ENCODE data around the gene GTF2H1.

The GTF2H1 gene

GRCh38 chr11:18321969-18322711 lies at the start of gene GTF2H1, which contains the start of gene HPS5:
GTF2H1 (plus strand) TSS chr11:18322567; CDS start chr11:18333075, 10,508 bp downstream.
HPS5 (minus strand) TSS chr11:18322140; CDS start chr11:18317858, 4,282 bp downstream.
- Histone ChIP-seq H3K9ac (peak within 1 kb of the TSS; percentile 99), H3K4me3 (peak within 1 kb of the TSS; percentile 78), H3K9me3 (no peaks in the 10 kb centered on the region), H4K20me1 (peaks cover 25% of the 10 kb centered on the region; the same call in 1 of the 2 replicates), H3K4me1 (peaks cover 54% of the 10 kb centered on the region), H3K36me3 (peaks cover 36% of the 10 kb centered on the region), H3K27ac (peak within 1 kb of the TSS; percentile 99), H3K27me3 (no peaks in the 10 kb centered on the region), H3K4me2 (peak within 1 kb of the TSS; percentile 96)
- TF ChIP-seq Cebpa-rat (IDR thresholded peaks at IDR 0.05) = no peak

- Histone ChIP-seq H3K36me3 (peaks cover 63% of the 10 kb centered on the region), H3K9me3 (peaks cover 7% of the 10 kb centered on the region), H3K27me3 (no peaks in the 10 kb centered on the region), H3K4me1 (no peaks in the 10 kb centered on the region), H4K20me1 (no peaks in the 10 kb centered on the region), H3K4me3 (no peak overlapping the region), H3K4me2 (no peak overlapping the region), H3K9ac (no peak overlapping the region), H3K27ac (no peak overlapping the region)
- TF ChIP-seq Cebpa-rat (IDR thresholded peaks at IDR 0.05) = no peak
These were observed 44.6 kb upstream of the GTF2H1 start for GRCh38 chr11:18277565-18278271.

GRCh38 chr11:18280438-18281045 lies 41.8 kb upstream of the GTF2H1 start:
- Histone ChIP-seq H3K4me1 (no peaks in the 10 kb centered on the region), H3K4me2 (no peak overlapping the region), H4K20me1 (no peaks in the 10 kb centered on the region), H3K9me3 (peaks cover 7% of the 10 kb centered on the region), H3K4me3 (no peak overlapping the region), H3K27me3 (no peaks in the 10 kb centered on the region), H3K9ac (no peak overlapping the region), H3K27ac (no peak overlapping the region), H3K36me3 (peaks cover 90% of the 10 kb centered on the region)
- no peak for TF ChIP-seq Cebpa-rat (IDR thresholded peaks at IDR 0.05)

DNA sequence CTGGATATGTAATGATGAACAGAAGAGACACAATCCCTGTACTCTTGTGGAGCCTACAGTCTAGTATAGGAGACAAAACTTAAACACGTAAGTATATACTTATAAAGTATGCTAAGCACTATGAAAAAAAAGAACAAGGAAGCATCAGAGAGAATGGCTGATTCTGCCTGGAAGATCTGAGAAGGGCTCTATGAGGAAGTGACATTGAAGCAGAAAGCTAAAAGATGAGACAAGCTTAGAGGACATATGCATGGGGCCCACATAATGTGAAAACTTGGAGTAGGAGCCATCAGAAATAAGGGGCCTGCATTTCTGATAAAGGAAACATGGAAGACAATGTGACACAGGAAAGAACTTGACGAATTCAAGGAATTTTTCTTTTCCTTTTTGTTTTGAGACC lies 39.7 kb upstream of the GTF2H1 start:
- no peaks in the 10 kb centered on the region for H3K9me3 ChIP-seq
- no peak overlapping the region for H3K9ac ChIP-seq
- no peak overlapping the region for H3K4me3 ChIP-seq
- peaks cover 96% of the 10 kb centered on the region for H3K36me3 ChIP-seq
- H3K27ac ChIP-seq = no peak overlapping the region
- no peaks in the 10 kb centered on the region for H3K27me3 ChIP-seq
- no peaks in the 10 kb centered on the region for H3K4me1 ChIP-seq
- H4K20me1 ChIP-seq = no peaks in the 10 kb centered on the region
- H3K4me2 ChIP-seq = no peak overlapping the region
- no peak for TF ChIP-seq Cebpa-rat (IDR thresholded peaks at IDR 0.05)

GRCh38 chr11:18285841-18286240 lies 36.5 kb upstream of the GTF2H1 start:
- H3K9ac ChIP-seq = no peak overlapping the region
- H3K36me3 ChIP-seq = peaks cover 92% of the 10 kb centered on the region
- no peak overlapping the region for H3K4me2 ChIP-seq
- no peaks in the 10 kb centered on the region for H4K20me1 ChIP-seq
- no peak overlapping the region for H3K27ac ChIP-seq
- no peak for TF ChIP-seq Cebpa-rat (IDR thresholded peaks at IDR 0.05)
- no peak overlapping the region for H3K4me3 ChIP-seq
- H3K27me3 ChIP-seq = no peaks in the 10 kb centered on the region
- H3K4me1 ChIP-seq = no peaks in the 10 kb centered on the region
- H3K9me3 ChIP-seq = no peaks in the 10 kb centered on the region

GRCh38 chr11:18288911-18289310 lies 33.5 kb upstream of the GTF2H1 start:
- H3K4me1 ChIP-seq = no peaks in the 10 kb centered on the region
- no peak overlapping the region for H3K9ac ChIP-seq
- H3K36me3 ChIP-seq = peaks cover 91% of the 10 kb centered on the region
- H3K4me3 ChIP-seq = no peak overlapping the region
- no peak for TF ChIP-seq Cebpa-rat (IDR thresholded peaks at IDR 0.05)
- no peaks in the 10 kb centered on the region for H4K20me1 ChIP-seq
- no peak overlapping the region for H3K27ac ChIP-seq
- no peak overlapping the region for H3K4me2 ChIP-seq
- H3K9me3 ChIP-seq = no peaks in the 10 kb centered on the region
- no peaks in the 10 kb centered on the region for H3K27me3 ChIP-seq

GRCh38 chr11:18294862-18295261 lies 27.5 kb upstream of the GTF2H1 start:
- Histone ChIP-seq H3K4me3 (no peak overlapping the region), H4K20me1 (no peaks in the 10 kb centered on the region), H3K36me3 (peaks cover 99% of the 10 kb centered on the region), H3K27me3 (no peaks in the 10 kb centered on the region), H3K9ac (no peak overlapping the region), H3K27ac (no peak overlapping the region), H3K9me3 (no peaks in the 10 kb centered on the region), H3K4me2 (no peak overlapping the region), H3K4me1 (no peaks in the 10 kb centered on the region)
- TF ChIP-seq Cebpa-rat (IDR thresholded peaks at IDR 0.05) = no peak

DNA sequence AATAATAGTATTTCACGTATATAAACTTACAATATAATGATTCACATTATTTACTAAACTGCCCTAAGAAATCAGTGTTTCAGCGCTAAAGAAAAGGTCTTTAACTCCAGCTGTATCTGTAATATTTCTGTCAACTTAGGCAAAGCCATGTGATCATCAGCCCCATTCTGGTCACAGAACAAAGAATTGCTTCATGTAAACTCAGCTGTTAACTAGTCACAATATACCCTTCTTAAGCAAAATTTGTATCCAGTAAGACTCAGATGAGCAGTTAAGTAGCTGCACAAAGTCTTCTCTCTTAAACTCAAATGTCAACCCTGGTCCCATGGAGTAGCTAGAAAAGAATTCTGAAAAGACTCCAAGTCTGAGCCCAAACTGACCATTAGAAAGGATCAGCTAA lies 27.1 kb upstream of the GTF2H1 start:
- no peak overlapping the region for H3K4me3 ChIP-seq
- H3K4me1 ChIP-seq = no peaks in the 10 kb centered on the region
- no peak overlapping the region for H3K9ac ChIP-seq
- no peak overlapping the region for H3K4me2 ChIP-seq
- no peak overlapping the region for H3K27ac ChIP-seq
- no peaks in the 10 kb centered on the region for H3K9me3 ChIP-seq
- TF ChIP-seq Cebpa-rat (IDR thresholded peaks at IDR 0.05) = no peak
- H3K27me3 ChIP-seq = no peaks in the 10 kb centered on the region
- no peaks in the 10 kb centered on the region for H4K20me1 ChIP-seq
- peaks cover 99% of the 10 kb centered on the region for H3K36me3 ChIP-seq

GRCh38 chr11:18299721-18300120 lies 22.6 kb upstream of the GTF2H1 start:
- H4K20me1 ChIP-seq = no peaks in the 10 kb centered on the region
- H3K27me3 ChIP-seq = no peaks in the 10 kb centered on the region
- H3K4me2 ChIP-seq = no peak overlapping the region
- H3K9ac ChIP-seq = no peak overlapping the region
- H3K4me1 ChIP-seq = no peaks in the 10 kb centered on the region
- no peaks in the 10 kb centered on the region for H3K9me3 ChIP-seq
- no peak for TF ChIP-seq Cebpa-rat (IDR thresholded peaks at IDR 0.05)
- H3K36me3 ChIP-seq = peaks cover 96% of the 10 kb centered on the region
- no peak overlapping the region for H3K4me3 ChIP-seq
- no peak overlapping the region for H3K27ac ChIP-seq

DNA sequence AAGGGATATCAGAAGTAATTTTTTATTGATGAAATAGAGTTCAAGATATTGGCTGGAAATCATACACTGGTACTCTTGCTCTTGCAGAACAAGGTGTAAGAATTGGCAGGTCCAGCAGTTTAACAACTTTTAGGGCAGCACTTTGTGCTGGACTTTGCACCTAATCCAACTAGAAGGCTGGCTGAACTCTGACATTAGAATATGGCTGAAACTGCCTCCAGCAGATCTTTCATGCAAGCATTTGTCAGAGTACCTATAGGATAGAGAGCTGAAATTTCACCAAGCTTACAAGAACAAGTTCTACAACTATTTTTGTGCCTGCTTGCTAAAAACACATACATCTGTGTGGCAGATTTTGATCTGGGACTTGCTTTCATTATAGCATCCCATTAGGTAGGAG lies 17.6 kb upstream of the GTF2H1 start:
- Histone ChIP-seq H3K4me1 (no peaks in the 10 kb centered on the region), H3K9ac (no peak overlapping the region), H4K20me1 (no peaks in the 10 kb centered on the region), H3K4me2 (no peak overlapping the region), H3K9me3 (no peaks in the 10 kb centered on the region), H3K27me3 (no peaks in the 10 kb centered on the region), H3K36me3 (peaks cover 95% of the 10 kb centered on the region), H3K27ac (no peak overlapping the region), H3K4me3 (no peak overlapping the region)
- TF ChIP-seq Cebpa-rat (IDR thresholded peaks at IDR 0.05) = no peak
